K562 (cell line): ENCODE data around the gene SIM2. TPM values are rescaled to one million over a fixed set of nuclear protein-coding genes. Genes with fewer than 3 reads are reported as not detected.

ENCODE experiments used
- ESRRA ChIP-seq: fragments of 450-650 bp; IDR thresholded peaks from 2 replicates; pipeline ENCODE4 v1.6.1; 2014; ENCODE audit warnings: low read depth, mild to moderate bottlenecking, moderate library complexity, borderline replicate concordance
- L3MBTL2 ChIP-seq: fragments of 450-650 bp; IDR thresholded peaks from 2 replicates; pipeline ENCODE4 v1.6.1; 2016; ENCODE audit warnings: mild to moderate bottlenecking, moderate library complexity
- SIRT6 ChIP-seq: IDR thresholded peaks from one replicate; pipeline ENCODE4 v1.6.1; 2012; ENCODE audit warnings: low read depth, mild to moderate bottlenecking, control low read depth, inconsistent platforms, low read length, moderate library complexity
- polyA plus RNA-seq, 8 experiments: library from polyadenylated mRNA; depleted of rRNA in 4 of 8; stranded (reverse) in 5 of 8; unstranded in 3 of 8; fragments of >200 nt; fragmentation: Nextera tagmentation in 2 of 8; fragmentation: Illumina TruSeq in 1 of 8; extraction: Ambion mirVana in 2 of 8; extraction: Trizol in 1 of 8; gene quantifications; 2 replicates each; pipeline versions ENCODE4 v1.2.1 to v1.2.3, GENCODE V29; 2011 to 2014; ENCODE audit warnings: inconsistent platforms in 1 of 8, missing spikeins in 1 of 8
- total RNA-seq, 7 experiments: library from RNA; depleted of rRNA in 6 of 7; stranded (reverse); fragments of >200 nt in 6 of 7; fragmentation: Illumina TruSeq in 2 of 7; extraction: Trizol in 2 of 7; gene quantifications; 2 replicates each; pipeline versions ENCODE4 v1.2.1 to v1.2.3, GENCODE V29; 2011 to 2021; ENCODE audit warnings: low replicate concordance in 1 of 7
- TF ChIP-seq, protein P1 (sequence below): fragments of 200-800 bp; sonication (Bioruptor generic); IDR thresholded peaks from 2 replicates; pipeline ENCODE4 v1.6.1; 2016; ENCODE audit warnings: missing genetic modification characterization, missing compliant biosample characterization
- TF ChIP-seq, protein P2 (sequence below): fragments of 450-650 bp; IDR thresholded peaks from 2 replicates; pipeline ENCODE4 v1.6.1; 2017; ENCODE audit warnings: mild to moderate bottlenecking, moderate library complexity

SIM2 gene
- total and polyA plus RNA-seq, 9 of the 15 experiments (the other 6 are each of a cell fraction or from before 2014, with no cell fraction given) = 0.07 to 0.11 (median 0.08) TPM; not detected in 6

- TF ChIP-seq, protein P1, sequence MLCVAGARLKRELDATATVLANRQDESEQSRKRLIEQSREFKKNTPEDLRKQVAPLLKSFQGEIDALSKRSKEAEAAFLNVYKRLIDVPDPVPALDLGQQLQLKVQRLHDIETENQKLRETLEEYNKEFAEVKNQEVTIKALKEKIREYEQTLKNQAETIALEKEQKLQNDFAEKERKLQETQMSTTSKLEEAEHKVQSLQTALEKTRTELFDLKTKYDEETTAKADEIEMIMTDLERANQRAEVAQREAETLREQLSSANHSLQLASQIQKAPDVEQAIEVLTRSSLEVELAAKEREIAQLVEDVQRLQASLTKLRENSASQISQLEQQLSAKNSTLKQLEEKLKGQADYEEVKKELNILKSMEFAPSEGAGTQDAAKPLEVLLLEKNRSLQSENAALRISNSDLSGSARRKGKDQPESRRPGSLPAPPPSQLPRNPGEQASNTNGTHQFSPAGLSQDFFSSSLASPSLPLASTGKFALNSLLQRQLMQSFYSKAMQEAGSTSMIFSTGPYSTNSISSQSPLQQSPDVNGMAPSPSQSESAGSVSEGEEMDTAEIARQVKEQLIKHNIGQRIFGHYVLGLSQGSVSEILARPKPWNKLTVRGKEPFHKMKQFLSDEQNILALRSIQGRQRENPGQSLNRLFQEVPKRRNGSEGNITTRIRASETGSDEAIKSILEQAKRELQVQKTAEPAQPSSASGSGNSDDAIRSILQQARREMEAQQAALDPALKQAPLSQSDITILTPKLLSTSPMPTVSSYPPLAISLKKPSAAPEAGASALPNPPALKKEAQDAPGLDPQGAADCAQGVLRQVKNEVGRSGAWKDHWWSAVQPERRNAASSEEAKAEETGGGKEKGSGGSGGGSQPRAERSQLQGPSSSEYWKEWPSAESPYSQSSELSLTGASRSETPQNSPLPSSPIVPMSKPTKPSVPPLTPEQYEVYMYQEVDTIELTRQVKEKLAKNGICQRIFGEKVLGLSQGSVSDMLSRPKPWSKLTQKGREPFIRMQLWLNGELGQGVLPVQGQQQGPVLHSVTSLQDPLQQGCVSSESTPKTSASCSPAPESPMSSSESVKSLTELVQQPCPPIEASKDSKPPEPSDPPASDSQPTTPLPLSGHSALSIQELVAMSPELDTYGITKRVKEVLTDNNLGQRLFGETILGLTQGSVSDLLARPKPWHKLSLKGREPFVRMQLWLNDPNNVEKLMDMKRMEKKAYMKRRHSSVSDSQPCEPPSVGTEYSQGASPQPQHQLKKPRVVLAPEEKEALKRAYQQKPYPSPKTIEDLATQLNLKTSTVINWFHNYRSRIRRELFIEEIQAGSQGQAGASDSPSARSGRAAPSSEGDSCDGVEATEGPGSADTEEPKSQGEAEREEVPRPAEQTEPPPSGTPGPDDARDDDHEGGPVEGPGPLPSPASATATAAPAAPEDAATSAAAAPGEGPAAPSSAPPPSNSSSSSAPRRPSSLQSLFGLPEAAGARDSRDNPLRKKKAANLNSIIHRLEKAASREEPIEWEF (CRISPR knock-in tag) = no peak
- TF ChIP-seq SIRT6 (no peak), L3MBTL2 (no peak), ESRRA (no peak)
- TF ChIP-seq, protein P2, sequence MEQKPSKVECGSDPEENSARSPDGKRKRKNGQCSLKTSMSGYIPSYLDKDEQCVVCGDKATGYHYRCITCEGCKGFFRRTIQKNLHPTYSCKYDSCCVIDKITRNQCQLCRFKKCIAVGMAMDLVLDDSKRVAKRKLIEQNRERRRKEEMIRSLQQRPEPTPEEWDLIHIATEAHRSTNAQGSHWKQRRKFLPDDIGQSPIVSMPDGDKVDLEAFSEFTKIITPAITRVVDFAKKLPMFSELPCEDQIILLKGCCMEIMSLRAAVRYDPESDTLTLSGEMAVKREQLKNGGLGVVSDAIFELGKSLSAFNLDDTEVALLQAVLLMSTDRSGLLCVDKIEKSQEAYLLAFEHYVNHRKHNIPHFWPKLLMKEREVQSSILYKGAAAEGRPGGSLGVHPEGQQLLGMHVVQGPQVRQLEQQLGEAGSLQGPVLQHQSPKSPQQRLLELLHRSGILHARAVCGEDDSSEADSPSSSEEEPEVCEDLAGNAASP = no peak
Observed at GRCh38 chr21:36724660-36725059, 25.7 kb downstream of the SIM2 start (continued).
